ENCODE data around the gene TUBB2B. TPM values are rescaled to one million over a fixed set of nuclear protein-coding genes. Genes with fewer than 3 reads are reported as not detected.

TUBB2B gene
- polyA plus RNA-seq, 1 experiment, result 4.7 TPM

DNA sequence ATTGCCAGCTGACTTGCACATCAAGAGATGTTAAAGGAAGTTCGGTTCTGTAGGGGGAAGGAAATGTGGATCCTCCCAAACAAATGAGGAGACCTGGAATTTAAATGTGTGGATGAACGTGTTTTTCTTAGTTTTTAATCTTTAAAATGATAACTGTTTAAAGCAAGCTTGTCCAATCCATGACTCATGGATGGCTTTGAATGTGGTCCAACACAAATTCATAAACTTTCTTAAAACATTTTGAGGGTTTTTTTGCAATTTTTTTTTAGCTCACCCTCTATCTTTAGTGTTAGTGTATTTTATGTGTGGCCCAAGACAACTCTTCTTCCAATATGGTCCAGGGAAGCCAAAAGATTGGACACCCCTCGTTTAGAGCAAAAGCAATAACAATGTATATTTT lies 12.6 kb downstream of the TUBB2B start:
- no peak for DNase-seq (ENCODE audit: low read depth, low spot score)
- POLR2A ChIA-PET, result interaction anchor here (0.8 kb wide), 1 partner anchor 33 kb away, joined by 3 read pairs; no protein-coding TSS in a partner anchor

DNA sequence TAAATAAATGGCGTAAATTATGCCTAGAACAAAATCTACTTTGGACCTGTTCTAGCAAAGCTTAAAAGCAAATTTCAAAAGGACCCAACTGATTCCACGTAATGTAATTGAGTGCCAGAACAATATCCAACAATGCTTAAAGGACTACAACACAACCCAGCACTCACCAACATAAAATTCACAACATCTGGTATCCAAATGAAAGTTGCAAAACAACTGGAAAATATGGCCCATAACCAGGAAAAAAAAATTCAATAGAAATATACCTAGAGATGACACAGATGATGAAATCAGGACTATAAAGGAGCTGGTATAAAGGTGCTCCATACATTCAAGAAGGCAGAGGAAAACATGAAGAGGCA lies 14.1 kb downstream of the TUBB2B start:
- TF ChIP-seq, protein P1, sequence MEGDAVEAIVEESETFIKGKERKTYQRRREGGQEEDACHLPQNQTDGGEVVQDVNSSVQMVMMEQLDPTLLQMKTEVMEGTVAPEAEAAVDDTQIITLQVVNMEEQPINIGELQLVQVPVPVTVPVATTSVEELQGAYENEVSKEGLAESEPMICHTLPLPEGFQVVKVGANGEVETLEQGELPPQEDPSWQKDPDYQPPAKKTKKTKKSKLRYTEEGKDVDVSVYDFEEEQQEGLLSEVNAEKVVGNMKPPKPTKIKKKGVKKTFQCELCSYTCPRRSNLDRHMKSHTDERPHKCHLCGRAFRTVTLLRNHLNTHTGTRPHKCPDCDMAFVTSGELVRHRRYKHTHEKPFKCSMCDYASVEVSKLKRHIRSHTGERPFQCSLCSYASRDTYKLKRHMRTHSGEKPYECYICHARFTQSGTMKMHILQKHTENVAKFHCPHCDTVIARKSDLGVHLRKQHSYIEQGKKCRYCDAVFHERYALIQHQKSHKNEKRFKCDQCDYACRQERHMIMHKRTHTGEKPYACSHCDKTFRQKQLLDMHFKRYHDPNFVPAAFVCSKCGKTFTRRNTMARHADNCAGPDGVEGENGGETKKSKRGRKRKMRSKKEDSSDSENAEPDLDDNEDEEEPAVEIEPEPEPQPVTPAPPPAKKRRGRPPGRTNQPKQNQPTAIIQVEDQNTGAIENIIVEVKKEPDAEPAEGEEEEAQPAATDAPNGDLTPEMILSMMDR (IDR thresholded peaks at IDR 0.05; ENCODE audit: low read depth, low read length), result no peak
- H3K9me3 ChIP-seq (ENCODE audit: control insufficient read depth, insufficient read depth, low read length), result no peaks in the 10 kb centered on the region
- ChIA-PET POLR2A (no interaction called here), CTCF (no interaction called here)
- no peak overlapping the region for H3K4me3 ChIP-seq (ENCODE audit: low read depth, low read length)
- no peak for DNase-seq (ENCODE audit: low read depth, low spot score)
- H3K27me3 ChIP-seq (ENCODE audit: control insufficient read depth, insufficient read depth, low read length), result peaks cover 13% of the 10 kb centered on the region
- no peak overlapping the region for H3K27ac ChIP-seq (ENCODE audit: low read depth, low read length)

More for the DNA sequence above, 12.6 kb downstream of the TUBB2B start:
- Histone ChIP-seq H3K27me3 (ENCODE audit: control insufficient read depth, insufficient read depth, low read length) (peaks cover 21% of the 10 kb centered on the region), H3K4me3 (ENCODE audit: low read depth, low read length) (no peak overlapping the region), H3K9me3 (ENCODE audit: control insufficient read depth, insufficient read depth, low read length) (no peaks in the 10 kb centered on the region), H3K27ac (ENCODE audit: low read depth, low read length) (no peak overlapping the region)
- TF ChIP-seq, protein P1 (IDR thresholded peaks at IDR 0.05; ENCODE audit: low read depth, low read length), result no peak
- CTCF ChIA-PET, result interaction anchor here (1.3 kb wide), 1 partner anchor 37 kb away, joined by 4 read pairs; no protein-coding TSS in a partner anchor

DNA sequence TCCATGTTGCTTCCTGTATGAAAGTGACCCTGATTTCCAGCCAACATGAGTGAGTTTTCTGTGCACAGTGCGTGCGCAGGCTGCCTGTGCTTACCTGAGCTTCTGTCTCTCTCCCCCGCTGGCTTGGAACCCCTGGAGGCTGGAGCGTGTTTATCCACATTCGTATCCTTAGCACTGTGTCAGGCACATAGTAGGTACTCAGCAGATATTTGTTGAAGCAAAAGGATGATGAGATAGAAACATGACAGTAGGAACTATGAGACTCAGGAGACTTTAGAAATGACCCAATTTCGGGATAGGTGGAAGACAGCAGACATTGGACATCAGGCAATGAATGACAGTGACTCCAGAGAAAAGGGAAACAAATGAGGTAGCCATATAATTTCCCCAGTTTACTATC lies 15.2 kb downstream of the TUBB2B start:
- TF ChIP-seq, protein P1 (IDR thresholded peaks at IDR 0.05; ENCODE audit: low read depth, low read length), result no peak
- H3K4me3 ChIP-seq (ENCODE audit: low read depth, low read length), result no peak overlapping the region
- ChIA-PET CTCF (interaction anchor here (0.7 to 1.8 kb wide), 2 partner anchors 39 to 86 kb away, joined by 4 to 8 read pairs; no protein-coding TSS in a partner anchor), POLR2A (no interaction called here)
- H3K9me3 ChIP-seq (ENCODE audit: control insufficient read depth, insufficient read depth, low read length), result no peaks in the 10 kb centered on the region
- DNase-seq (ENCODE audit: low read depth, low spot score), result no peak
- no peak overlapping the region for H3K27ac ChIP-seq (ENCODE audit: low read depth, low read length)
- H3K27me3 ChIP-seq (ENCODE audit: control insufficient read depth, insufficient read depth, low read length), result peaks cover 8% of the 10 kb centered on the region

DNA sequence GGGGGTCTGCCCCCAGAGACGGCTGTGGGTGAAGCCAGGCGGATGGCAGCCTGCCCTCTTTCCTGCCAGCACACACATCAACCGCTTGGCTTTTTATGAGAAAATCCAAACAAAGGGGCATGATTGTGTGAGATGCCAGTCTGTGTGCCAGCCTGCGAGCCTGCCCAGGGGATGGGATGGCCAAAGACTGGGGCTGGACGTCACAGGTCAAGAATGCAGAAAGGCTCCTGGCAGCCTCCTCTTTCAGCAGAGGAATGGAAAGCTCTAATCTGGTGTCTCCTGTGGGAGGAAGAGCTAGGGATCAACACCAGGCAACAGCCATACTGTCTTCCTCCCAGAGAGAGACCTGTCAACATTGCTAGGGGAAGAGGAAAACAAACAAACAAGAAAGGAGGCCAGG lies 15.8 kb downstream of the TUBB2B start:
- H3K27ac ChIP-seq (ENCODE audit: low read depth, low read length), result no peak overlapping the region
- POLR2A ChIA-PET, result no interaction called here
- CTCF ChIA-PET, result interaction anchor here (0.7 to 1.8 kb wide), 2 partner anchors 40 to 86 kb away, joined by 4 to 8 read pairs; no protein-coding TSS in a partner anchor
- DNase-seq (ENCODE audit: low read depth, low spot score), result no peak
- H3K27me3 ChIP-seq (ENCODE audit: control insufficient read depth, insufficient read depth, low read length), result peaks cover 3% of the 10 kb centered on the region
- no peaks in the 10 kb centered on the region for H3K9me3 ChIP-seq (ENCODE audit: control insufficient read depth, insufficient read depth, low read length)
- no peak overlapping the region for H3K4me3 ChIP-seq (ENCODE audit: low read depth, low read length)
- TF ChIP-seq, protein P1 (IDR thresholded peaks at IDR 0.05; ENCODE audit: low read depth, low read length), result no peak

DNA sequence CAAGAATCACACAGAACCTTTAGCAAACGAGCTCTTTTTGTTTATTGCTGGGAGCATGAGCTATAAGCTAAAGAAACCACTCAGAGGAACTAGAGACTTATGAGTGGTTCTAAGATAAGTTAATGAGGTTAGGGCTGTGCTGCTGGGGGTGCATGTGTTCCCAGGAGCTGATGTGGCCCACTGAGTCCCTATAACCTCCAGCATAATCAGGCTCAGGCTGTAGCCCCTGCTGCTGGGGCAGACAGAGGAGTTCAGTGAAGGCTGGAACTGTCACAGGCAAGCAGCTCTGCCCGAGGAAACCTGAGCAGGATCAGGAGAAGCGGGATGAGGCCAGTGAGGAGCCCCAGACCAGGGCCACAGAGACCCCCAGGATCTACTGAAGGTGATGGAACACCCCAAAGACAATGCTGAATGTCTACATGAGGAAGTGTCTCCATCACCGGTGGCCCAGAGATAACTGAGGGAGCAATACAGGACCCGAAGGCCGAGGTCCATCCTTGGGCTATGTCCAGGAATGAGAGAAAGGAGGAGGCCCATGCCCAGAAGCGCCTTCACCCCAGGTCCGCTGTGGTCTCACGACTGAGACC lies 17.3 kb downstream of the TUBB2B start:
- peak overlapping the region; percentile 21 for H3K27ac ChIP-seq (ENCODE audit: low read depth, low read length)
- H3K4me3 ChIP-seq (ENCODE audit: low read depth, low read length), result no peak overlapping the region
- no peaks in the 10 kb centered on the region for H3K9me3 ChIP-seq (ENCODE audit: control insufficient read depth, insufficient read depth, low read length)
- DNase-seq (ENCODE audit: low read depth, low spot score), result no peak
- no peaks in the 10 kb centered on the region for H3K27me3 ChIP-seq (ENCODE audit: control insufficient read depth, insufficient read depth, low read length)
- TF ChIP-seq, protein P1 (IDR thresholded peaks at IDR 0.05; ENCODE audit: low read depth, low read length), result no peak
- ChIA-PET POLR2A (interaction anchor here (1.6 kb wide), 1 partner anchor 48 kb away, joined by 6 read pairs; no protein-coding TSS in a partner anchor), CTCF (interaction anchor here (1.2 kb wide), 1 partner anchor 84 kb away, joined by 3 read pairs; no protein-coding TSS in a partner anchor)

All from AG04450 (cell line).